H1 (cell line): ENCODE measurements around the gene ZSCAN22. TPM values are rescaled to one million over a fixed set of nuclear protein-coding genes. Genes with fewer than 3 reads are reported as not detected.
A peak's percentile ranks its signal among the peaks of the same experiment; 100 is the strongest.

ENCODE experiments used
- CTCF ChIA-PET: fragments of 300-600 bp; sonication (Branson Sonifier 250); formaldehyde crosslinking; loops from one replicate; lab custom pipeline; 2021; ENCODE audit not compliant: partially characterized antibody; lab: Charles Lee
- POLR2A ChIA-PET: fragments of 300-600 bp; sonication (Branson Sonifier 250); formaldehyde crosslinking; loops from one replicate; lab custom pipeline; 2021; ENCODE audit warnings: inconsistent platforms; ENCODE audit not compliant: partially characterized antibody; lab: Charles Lee
- DNase-seq, 2 experiments: peaks; one replicate each; pipeline versions ENCODE4 v3.0.0 to v3.0.0-alpha.2; 2010 to 2022; ENCODE audit warnings: low spot score in 2 of 2, low read depth in 1 of 2, mixed read lengths in 1 of 2
- FAIRE-seq: peaks from 2 replicates; lab custom pipeline; 2011; peaks lifted over from hg19 to GRCh38; lab: Jason Lieb, UNC
- H2AFZ ChIP-seq: 2 replicates; pipeline ENCODE4 v1.8.1; 2012; ENCODE audit warnings: low read length, inconsistent platforms
- H2AK5ac ChIP-seq: 2 replicates; pipeline ENCODE4 v1.6.1; 2013; ENCODE audit warnings: low read depth, low read length
- H2BK120ac ChIP-seq: replicated peaks from 2 replicates; pipeline ENCODE3; 2013; ENCODE audit warnings: low read depth, low read length, inconsistent platforms
- H2BK12ac ChIP-seq: 2 replicates; pipeline ENCODE4 v1.6.1; 2013; ENCODE audit warnings: low read depth, low read length
- H2BK15ac ChIP-seq: 2 replicates; pipeline ENCODE4 v1.6.1; 2013; ENCODE audit warnings: low read length
- H2BK20ac ChIP-seq: 2 replicates; pipeline ENCODE4 v1.6.1; 2013; ENCODE audit warnings: low read length
- H2BK5ac ChIP-seq: 2 replicates; pipeline ENCODE4 v1.6.1; 2013; ENCODE audit warnings: low read depth, low read length
- H3K14ac ChIP-seq: 2 replicates; pipeline ENCODE4 v1.6.1; 2013; ENCODE audit warnings: inconsistent platforms; ENCODE audit not compliant: insufficient read length
- H3K18ac ChIP-seq: 2 replicates; pipeline ENCODE4 v1.6.1; 2013; ENCODE audit warnings: low read length; ENCODE audit errors: extremely low read depth
- H3K23ac ChIP-seq: 2 replicates; pipeline ENCODE4 v1.6.1; 2013; ENCODE audit warnings: inconsistent platforms; ENCODE audit not compliant: insufficient read length
- H3K23me2 ChIP-seq: 2 replicates; pipeline ENCODE4 v1.6.1; 2013; ENCODE audit warnings: low read depth, low read length
- H3K27ac ChIP-seq: 2 replicates; pipeline ENCODE4 v1.6.1; 2011; ENCODE audit warnings: low read depth, low read length, inconsistent platforms
- H3K27me3 ChIP-seq, 4 experiments: replicated peaks in 1 of 4; 1 replicate in 1 of 4; 2 replicates in 3 of 4; pipeline versions ENCODE4 v1.6.1 to v1.8.1; 2011 to 2013; ENCODE audit warnings: low read length in 3 of 4, mild to moderate bottlenecking in 3 of 4, inconsistent platforms in 2 of 4, mixed read lengths in 2 of 4, moderate library complexity in 1 of 4; ENCODE audit not compliant: control insufficient read depth in 3 of 4, insufficient read depth in 3 of 4; ENCODE audit errors: extremely low read depth in 1 of 4
- H3K36me3 ChIP-seq, 4 experiments: 2 replicates each; pipeline versions ENCODE4 v1.6.1 to v1.8.1; 2011 to 2013; ENCODE audit warnings: mild to moderate bottlenecking in 4 of 4, low read length in 3 of 4, moderate library complexity in 2 of 4, control low read depth in 1 of 4, inconsistent platforms in 1 of 4; ENCODE audit not compliant: insufficient read depth in 4 of 4, control insufficient read depth in 2 of 4
- H3K4ac ChIP-seq: replicated peaks from 2 replicates; pipeline ENCODE3; 2013; ENCODE audit warnings: low read length, low read depth, mixed read lengths, inconsistent platforms; ENCODE audit not compliant: insufficient read length
- H3K4me1 ChIP-seq, 4 experiments: replicated peaks in 1 of 4; 1 replicate in 1 of 4; 2 replicates in 3 of 4; pipeline versions ENCODE4 v1.6.1 to v1.8.1; 2011 to 2013; ENCODE audit warnings: low read length in 3 of 4, inconsistent platforms in 2 of 4, mixed read lengths in 1 of 4; ENCODE audit not compliant: insufficient read depth in 4 of 4, control insufficient read depth in 3 of 4
- H3K4me2 ChIP-seq, 2 experiments: 2 replicates each; pipeline versions ENCODE4 v1.6.1 to v1.8.1; 2011 to 2013; ENCODE audit warnings: low read depth in 2 of 2, low read length in 2 of 2, control low read depth in 1 of 2, inconsistent platforms in 1 of 2, mild to moderate bottlenecking in 1 of 2; ENCODE audit not compliant: insufficient read depth in 1 of 2
- H3K4me3 ChIP-seq, 4 experiments: fragments of 200-600, 300-600 bp in 1 of 4; sonication (generic), shearing (Covaris generic), sonication (Bioruptor Twin) in 1 of 4; 2 replicates each; pipeline versions ENCODE4 v1.5.1 to v1.8.1; 2011 to 2016; ENCODE audit warnings: low read length in 4 of 4, low read depth in 3 of 4, control low read depth in 2 of 4, inconsistent platforms in 2 of 4, mild to moderate bottlenecking in 2 of 4, mixed read lengths in 1 of 4, moderate library complexity in 1 of 4; ENCODE audit not compliant: insufficient read depth in 2 of 4; ENCODE audit errors: extremely low read depth in 1 of 4
- H3K56ac ChIP-seq: replicated peaks from 2 replicates; pipeline ENCODE3; 2013; ENCODE audit warnings: low read depth, mild to moderate bottlenecking, mixed read lengths, low read length, inconsistent platforms; ENCODE audit not compliant: insufficient read length
- H3K79me1 ChIP-seq: 2 replicates; pipeline ENCODE4 v1.6.1; 2013; ENCODE audit warnings: low read depth, low read length, control low read depth
- H3K79me2 ChIP-seq, 2 experiments: 2 replicates each; pipeline versions ENCODE4 v1.6.1 to v1.8.1; 2012 to 2013; ENCODE audit warnings: low read length in 2 of 2, mild to moderate bottlenecking in 2 of 2, inconsistent platforms in 1 of 2; ENCODE audit not compliant: insufficient read depth in 2 of 2, control insufficient read depth in 1 of 2
- H3K9ac ChIP-seq, 4 experiments: replicated peaks in 1 of 4; 1 replicate in 1 of 4; 2 replicates in 3 of 4; pipeline versions ENCODE4 v1.6.1 to v1.8.1; 2011 to 2013; ENCODE audit warnings: low read depth in 3 of 4, low read length in 3 of 4, control low read depth in 2 of 4, mild to moderate bottlenecking in 2 of 4, moderate library complexity in 2 of 4, inconsistent platforms in 1 of 4; ENCODE audit errors: extremely low read depth in 1 of 4
- H3K9me3 ChIP-seq, 2 experiments: 2 replicates each; pipeline versions ENCODE4 v1.6.1 to v1.8.1; 2012 to 2013; ENCODE audit warnings: mild to moderate bottlenecking in 2 of 2, moderate library complexity in 2 of 2, control low read depth in 1 of 2, inconsistent platforms in 1 of 2, low read depth in 1 of 2, low read length in 1 of 2, mixed read lengths in 1 of 2; ENCODE audit not compliant: insufficient read depth in 2 of 2
- H4K20me1 ChIP-seq, 2 experiments: replicated peaks in 1 of 2; 2 replicates each; pipeline versions ENCODE3 to v1.8.1; 2011 to 2013; ENCODE audit warnings: inconsistent platforms in 2 of 2, low read length in 2 of 2, mild to moderate bottlenecking in 1 of 2; ENCODE audit not compliant: insufficient read depth in 2 of 2, control insufficient read depth in 1 of 2
- H4K5ac ChIP-seq: 2 replicates; pipeline ENCODE4 v1.6.1; 2013; ENCODE audit warnings: low read length, low read depth, mixed read lengths, inconsistent platforms; ENCODE audit not compliant: insufficient read length
- H4K8ac ChIP-seq: 2 replicates; pipeline ENCODE4 v1.8.0; 2013; ENCODE audit warnings: mild to moderate bottlenecking, moderate library complexity, low read length, inconsistent platforms; ENCODE audit not compliant: insufficient read depth; ENCODE audit errors: extremely low read depth
- H4K91ac ChIP-seq: replicated peaks from 2 replicates; pipeline ENCODE3; 2013; ENCODE audit warnings: low read length, mixed read lengths, inconsistent platforms; ENCODE audit not compliant: insufficient read length
- CHD1 ChIP-seq: IDR thresholded peaks from 2 replicates; pipeline ENCODE4 v1.6.1; 2012; ENCODE audit warnings: low read depth, low read length, improper control_type of control experiment
- POLR2AphosphoS5 ChIP-seq: IDR thresholded peaks from 2 replicates; pipeline ENCODE4 v1.6.1; 2011; ENCODE audit warnings: low read depth, low read length
- WGBS, 2 experiments: shearing (Covaris generic) in 1 of 2; methylation state at CpG; one replicate each; pipeline versions ENCODE4 v1.1.6 to v1.1.7; 2013 to 2015; ENCODE audit warnings: low lambda C conversion rate in 2 of 2, mixed read lengths in 2 of 2, inconsistent platforms in 1 of 2, low coverage in 1 of 2, missing lambda C conversion rate in 1 of 2; ENCODE audit not compliant: insufficient replicate concordance in 2 of 2, insufficient coverage in 1 of 2, insufficient read length in 1 of 2; ENCODE audit errors: extremely low coverage in 1 of 2, missing lambda C conversion rate in 1 of 2; 5-methylcytosine and 5-hydroxymethylcytosine counted together
- polyA plus RNA-seq, 7 experiments: library from polyadenylated mRNA; depleted of rRNA in 3 of 7; stranded (reverse) in 5 of 7; unstranded in 2 of 7; fragments of >200 nt in 5 of 7; fragments of 200-250 nt in 2 of 7; gene quantifications; 1 replicate in 5 of 7; 2 replicates in 1 of 7; 4 replicates in 1 of 7; pipeline versions ENCODE4 v1.2.1 to v1.2.3, GENCODE V29; 2011 to 2013; ENCODE audit warnings: missing spikeins in 2 of 7, mixed read lengths in 2 of 7
- total RNA-seq: library from RNA; stranded (reverse); fragmentation: NEBNext Ultra II Directional; extraction: Animal tissue kit (Norgen Biotek cat#: 25700); gene quantifications from 2 replicates; pipeline ENCODE4 v1.2.1, GENCODE V29; 2021

ZSCAN22 gene
- total and polyA plus RNA-seq, 2 of the 8 experiments (the other 6 are each of a cell fraction or from before 2014, with no cell fraction given): 3.2 to 3.3 TPM

DNA sequence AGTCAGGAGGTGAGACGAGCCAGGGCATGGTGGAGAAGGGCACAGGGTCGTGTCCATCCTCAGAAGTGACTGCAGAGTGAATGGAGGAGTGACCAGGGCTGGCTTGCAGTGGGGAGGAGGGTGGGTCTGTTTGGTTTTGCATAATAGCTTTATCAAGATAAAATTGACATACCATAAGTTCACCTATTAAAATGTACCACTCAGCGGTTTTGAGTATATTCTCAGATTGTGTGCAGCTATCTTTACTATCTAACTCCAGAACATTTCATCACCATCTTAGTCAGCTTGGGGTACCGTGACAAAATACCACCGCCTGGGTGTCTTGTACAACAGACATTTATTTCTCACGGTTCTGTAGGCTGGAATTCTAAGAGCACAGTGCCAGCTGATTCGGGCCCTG lies 34.9 kb upstream of the ZSCAN22 start:
- Histone ChIP-seq H2BK15ac (no peak overlapping the region), H2BK120ac (no peak overlapping the region), H3K27ac (no peak overlapping the region), H3K36me3 (peaks cover 35 to 81% (median 67%) of the 10 kb centered on the region in 4 experiments)
- 0 out of 2 replicates have a peak, but pooled peaks have one; percentile 57 for TF ChIP-seq POLR2AphosphoS5
- TF ChIP-seq CHD1: no peak
- TF ChIP-seq, all 59 proteins: peak for 1
- Histone ChIP-seq H3K79me2 (peaks cover 0 to 23% of the 10 kb centered on the region in 2 experiments; a peak in 2 of 4 replicates), H2BK20ac (no peak overlapping the region), H3K4me2 (no peak overlapping the region), H3K9me3 (peaks cover 0 to 3% of the 10 kb centered on the region in 2 experiments; a peak in 1 of 4 replicates), H2BK12ac (no peak overlapping the region), H3K14ac (no peak overlapping the region), H3K56ac (no peak overlapping the region), H3K23me2 (no peaks in the 10 kb centered on the region), H2AFZ (no peak overlapping the region), H3K18ac (no peak overlapping the region), H3K79me1 (peaks cover 16% of the 10 kb centered on the region), H3K4me3 (no peak overlapping the region), H3K23ac (no peak overlapping the region), H3K4me1 (no peaks in the 10 kb centered on the region), H4K20me1 (peaks cover 12 to 23% of the 10 kb centered on the region in 2 experiments), H4K91ac (no peak overlapping the region), H3K27me3 (no peaks in the 10 kb centered on the region), H2BK5ac (no peak overlapping the region), H4K5ac (no peak overlapping the region), H2AK5ac (no peak overlapping the region), H3K4ac (no peak overlapping the region), H3K9ac (no peak overlapping the region), H4K8ac (no peak overlapping the region)
- 93% methylated on average over 7 of the region's 7 CpGs; no CpG with 5 or more reads in 1 of the 2 experiments for WGBS, 2 experiments
- ChIA-PET CTCF (no interaction called here), POLR2A (interaction anchor here (0.8 to 1.9 kb wide), 5 partner anchors 13 to 109 kb away, joined by 3 to 4 read pairs (median 4); partner anchors contain the start of genes ZNF274, ZNF544 and ZNF8)
- FAIRE-seq (no peak), DNase-seq (no peak)
